Heart left ventricle (tissue), 13 donors: ENCODE measurements around the gene PATJ.

Experiments
- CTCF ChIP-seq, 12 donors: fragments of 200-600 bp; sonication (generic) in 4 of 12; IDR thresholded peaks; one replicate each; pipeline versions ENCODE4 v1.5.0 to v1.8.0; 2018 to 2022; ENCODE audit warnings: antibody characterized with exemption in 12 of 12, mild to moderate bottlenecking in 5 of 12
- POLR2A ChIP-seq, 2 donors: fragments of 450-650 bp; IDR thresholded peaks; one replicate each; pipeline ENCODE4 v1.6.1; 2017; ENCODE audit warnings: antibody characterized with exemption in 2 of 2, mild to moderate bottlenecking in 2 of 2, moderate library complexity in 2 of 2
- donor health status: ischemic (EF 13 %, LVEDD 7.1; RV severe dilation, severe dysfunction).
- donor health status: DM: no; HTN: yes; CAD: no.
- donor health status: DM: no; HTN: no; CAD: no.
- donor health status: ischemic (EF 25% LVEDD 6.9; RV normal size, moderate dysfunction).
- donor health status: ischemic (EF 25% LVEDD 5.7; RV mildly dilated, moderate dysfunction).
- donor health status: ischemic (EF 35%, LVEDD 5.7; RV mildly dilated, moderate dysfunction).
- donor health status: nonischemic (EF 11% LVEDD 7.7; RV severe dilation, severe dysfunction).
- donor health status: DM: yes; HTN: yes; CAD: no.
- donor health status: PGD.
- donor health status: ischemic (EF 29% LVEDD 5.4; RV normal size, mild dysfunction).
- donor health status: nonischemic (EF 23%, LVEDD 6.1; RV moderate dilation, normal function).

GRCh38 chr1:61819421-61819820 lies 77.1 kb downstream of the PATJ start:
- TF ChIP-seq CTCF (IDR thresholded peaks at IDR 0.05): no peak
- no peak for TF ChIP-seq POLR2A (IDR thresholded peaks at IDR 0.05)
